ENCODE results near the gene MMP14.
"Not testable (repeated sequence)": the region's sequence is repeated elsewhere in the genome, so short reads cannot be mapped to it uniquely, and the experiment has no call there.

MMP14 gene

DNA sequence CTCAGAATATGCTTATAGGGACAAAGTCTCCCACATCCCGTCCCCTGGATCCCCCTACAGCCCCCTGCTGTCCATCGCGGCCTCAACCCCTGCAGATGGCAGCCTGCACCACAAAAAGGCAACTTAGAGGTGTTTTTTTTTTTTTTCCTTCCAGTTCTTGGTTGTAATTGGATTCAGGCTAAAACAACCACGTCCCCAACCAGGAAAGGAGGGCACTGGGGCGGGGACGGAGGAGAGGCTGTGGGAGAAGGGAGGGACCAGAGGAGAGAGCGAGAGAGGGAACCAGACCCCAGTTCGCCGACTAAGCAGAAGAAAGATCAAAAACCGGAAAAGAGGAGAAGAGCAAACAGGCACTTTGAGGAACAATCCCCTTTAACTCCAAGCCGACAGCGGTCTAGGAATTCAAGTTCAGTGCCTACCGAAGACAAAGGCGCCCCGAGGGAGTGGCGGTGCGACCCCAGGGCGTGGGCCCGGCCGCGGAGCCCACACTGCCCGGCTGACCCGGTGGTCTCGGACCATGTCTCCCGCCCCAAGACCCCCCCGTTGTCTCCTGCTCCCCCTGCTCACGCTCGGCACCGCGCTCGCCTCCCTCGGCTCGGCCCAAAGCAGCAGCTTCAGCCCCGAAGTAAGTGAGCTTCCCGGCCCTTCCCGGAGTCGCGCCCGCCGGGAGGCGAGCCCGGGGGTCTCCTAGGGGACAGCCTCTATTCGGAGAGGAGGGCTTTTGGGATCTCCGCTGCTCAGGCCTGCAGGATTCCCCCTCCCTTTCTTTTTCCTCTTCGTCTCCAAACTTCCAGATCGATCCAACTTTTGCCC is at the start of gene MMP14:
TSS of gene MMP14 (plus strand) at position 285 of the 813 bp plus-strand sequence. CDS start at position 518, 233 bp downstream.
- DNase-seq: no peak

- no peak for DNase-seq
Measured at GRCh38 chr14:22786685-22787084, 49.7 kb upstream of the MMP14 start.

DNA sequence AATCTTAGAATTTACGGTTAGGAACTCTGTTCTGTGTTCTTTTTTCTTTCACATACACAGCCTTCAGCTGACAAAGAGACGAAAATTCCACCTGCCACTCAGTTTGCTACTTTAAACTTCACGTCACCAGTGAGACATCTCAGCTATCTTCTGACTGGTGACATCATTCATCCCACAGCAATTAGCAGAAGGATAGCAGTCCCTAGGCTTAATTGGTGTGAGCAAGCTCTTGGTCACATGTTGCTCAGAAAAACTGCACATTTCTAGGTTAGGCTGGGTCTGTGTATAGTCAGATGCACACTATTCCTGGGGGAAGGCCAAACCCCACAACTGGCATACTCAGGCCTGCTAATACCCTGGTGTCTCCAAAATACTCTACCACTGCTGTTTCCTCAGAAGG is 45.1 kb upstream of the MMP14 start:
- no peak for DNase-seq

DNA sequence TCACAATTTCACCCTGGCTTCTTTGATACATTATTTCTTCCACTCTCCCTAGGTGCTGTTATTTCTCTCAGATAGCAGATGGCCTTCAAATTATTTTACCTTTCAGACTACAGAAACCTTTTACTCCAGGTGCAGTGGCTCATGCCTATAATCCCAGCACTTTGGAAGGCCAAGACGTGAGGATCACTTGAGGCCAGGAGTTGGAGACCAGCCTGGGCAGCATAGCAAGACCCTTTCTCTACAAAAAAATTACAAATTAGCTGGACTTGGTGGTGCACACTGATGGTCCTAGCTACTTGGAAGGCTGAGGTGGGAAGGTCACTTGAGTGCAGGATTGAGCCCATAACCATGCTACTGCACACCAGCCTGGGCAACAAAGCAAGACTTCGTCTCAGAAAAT is 44.2 kb upstream of the MMP14 start:
- no peak for DNase-seq

GRCh38 chr14:22793550-22793949 is 42.8 kb upstream of the MMP14 start:
- DNase-seq: not testable (repeated sequence)

DNA sequence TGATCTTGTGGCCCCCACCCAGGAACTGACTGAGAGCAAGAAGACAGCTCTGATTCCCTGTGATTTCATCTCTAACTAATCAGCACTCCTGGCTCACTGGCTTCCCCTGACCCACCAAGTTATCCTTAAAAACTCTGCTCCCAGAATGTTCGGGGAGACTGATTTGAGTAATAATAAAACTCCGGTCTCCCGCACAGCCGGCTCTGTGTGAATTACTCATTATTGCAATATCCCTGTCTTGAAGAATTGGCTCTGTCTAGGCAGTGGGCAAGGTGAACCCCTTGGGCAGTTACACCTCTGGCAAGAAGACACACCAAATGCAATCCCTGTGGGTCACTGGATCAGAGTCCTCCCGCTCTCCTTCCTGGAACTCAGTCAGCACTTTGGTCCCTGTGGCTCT is 42.4 kb upstream of the MMP14 start:
- DNase-seq: no peak

GRCh38 chr14:22794551-22794951 is 41.8 kb upstream of the MMP14 start:
- no peak for DNase-seq

DNA sequence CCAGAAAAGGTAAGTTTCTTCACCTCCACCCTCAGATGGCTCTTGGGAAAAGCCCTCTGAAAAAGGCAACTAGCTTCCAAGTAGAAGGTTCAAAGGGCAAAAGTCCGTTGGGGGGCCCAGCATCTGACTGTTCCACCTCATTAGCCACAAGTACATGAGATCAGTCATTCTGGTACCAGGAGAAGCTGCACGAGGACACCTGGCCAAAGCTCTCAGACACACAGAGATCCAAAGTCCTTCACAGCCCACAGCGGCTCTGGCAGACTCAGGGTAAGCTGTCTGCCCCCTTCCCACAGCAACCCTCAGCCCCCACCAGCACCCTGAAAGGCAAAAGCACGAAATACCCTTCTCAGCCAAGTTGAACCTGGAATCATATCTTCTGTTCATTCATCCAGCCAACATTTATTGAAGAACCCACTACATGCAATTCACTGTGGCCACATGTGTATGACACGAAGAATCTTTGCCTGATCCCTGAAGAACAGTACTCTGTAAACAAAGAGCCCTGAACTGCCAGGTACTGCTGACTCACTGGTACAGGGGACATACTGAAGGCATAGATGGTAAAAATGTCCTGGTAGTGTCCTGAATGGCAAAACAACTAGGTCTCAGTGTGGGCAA is 40.2 kb upstream of the MMP14 start:
- DNase-seq: no peak

DNA sequence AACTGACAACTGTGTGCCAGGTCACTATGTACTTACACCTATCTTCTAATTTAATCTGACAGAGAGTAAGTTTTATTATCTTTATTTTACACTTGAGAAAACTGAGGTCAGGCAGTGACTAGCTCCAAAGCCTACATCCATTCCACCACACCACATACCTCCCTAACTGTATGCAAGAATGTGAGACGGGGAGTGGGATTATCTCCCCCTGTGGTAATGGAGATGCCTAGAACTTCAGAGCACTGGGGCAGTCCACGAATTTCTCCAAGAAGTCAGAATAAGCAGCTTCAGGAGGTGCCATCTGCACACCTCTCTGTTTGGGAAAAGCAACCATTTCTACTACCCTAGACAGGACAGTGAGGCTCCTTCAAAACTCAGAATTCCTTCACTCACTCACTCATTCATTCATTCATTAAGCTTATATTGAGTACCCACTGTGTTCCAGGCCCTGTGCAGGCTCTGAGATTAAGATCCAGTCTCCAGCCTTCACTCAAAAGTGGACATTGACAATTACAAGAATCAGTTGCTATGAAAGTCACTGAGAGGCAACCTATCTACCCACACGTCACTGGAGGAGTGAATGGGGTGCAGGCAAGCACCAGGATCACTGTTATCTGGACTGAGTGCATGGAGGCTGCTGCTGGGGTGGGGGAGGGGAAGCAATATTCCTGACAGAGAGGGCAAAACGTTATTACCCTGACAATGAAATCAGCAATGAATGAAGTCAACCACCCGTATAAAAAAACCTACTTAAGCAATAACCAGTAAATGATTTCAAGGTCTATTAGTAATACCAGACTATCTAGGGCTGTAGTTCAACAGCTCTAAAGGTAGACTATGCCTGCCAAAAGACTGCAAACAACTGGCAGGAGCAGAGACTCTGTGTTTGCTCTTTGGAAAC is 39.1 kb upstream of the MMP14 start:
- DNase-seq: no peak

- no peak for DNase-seq
Measured at GRCh38 chr14:22798528-22798927, 37.9 kb upstream of the MMP14 start.

DNA sequence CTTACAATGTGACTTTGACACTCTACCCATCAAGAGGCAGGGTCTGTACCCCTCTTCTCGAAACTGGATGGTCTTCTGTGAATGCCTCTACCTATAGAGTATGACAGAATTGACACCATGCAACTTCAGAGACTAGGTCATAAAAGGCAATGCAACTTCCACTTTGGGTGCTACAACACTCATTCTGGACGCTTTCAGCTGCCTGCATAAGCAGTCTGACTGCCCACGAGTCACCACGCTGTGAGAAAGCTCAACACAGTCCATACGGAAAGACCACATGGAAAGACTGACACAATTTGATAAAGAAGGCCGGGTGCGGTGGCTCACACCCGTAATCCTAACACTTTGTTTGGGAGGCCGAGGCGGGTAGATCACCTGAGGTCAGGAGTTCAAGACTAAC is 36.0 kb upstream of the MMP14 start:
- DNase-seq: no peak

DNA sequence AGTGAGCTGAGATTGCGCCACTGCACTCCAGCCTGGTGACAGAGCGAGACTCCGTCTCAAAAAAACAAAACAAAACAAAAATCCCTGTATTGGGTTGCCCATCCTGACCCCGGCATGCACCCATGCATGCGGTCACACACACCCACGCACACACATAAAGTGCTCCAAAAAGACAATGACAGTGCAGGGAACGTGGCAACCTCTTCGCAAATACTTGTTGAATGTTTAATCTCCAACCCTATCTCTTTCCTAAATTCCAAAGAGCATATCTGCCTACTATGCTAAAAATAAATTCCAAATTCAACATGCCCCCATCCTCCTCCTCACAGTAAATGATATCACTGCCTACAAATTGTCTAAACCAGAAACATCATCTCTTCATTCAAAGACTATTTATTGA is 34.7 kb upstream of the MMP14 start:
- no peak for DNase-seq

- no peak for DNase-seq
Measured at GRCh38 chr14:22802860-22803686, 33.3 kb upstream of the MMP14 start.

- no peak for DNase-seq
Measured at GRCh38 chr14:22803687-22803974, 32.8 kb upstream of the MMP14 start.

- DNase-seq: not testable (repeated sequence)
Measured at GRCh38 chr14:22805235-22805634, 31.1 kb upstream of the MMP14 start.

DNA sequence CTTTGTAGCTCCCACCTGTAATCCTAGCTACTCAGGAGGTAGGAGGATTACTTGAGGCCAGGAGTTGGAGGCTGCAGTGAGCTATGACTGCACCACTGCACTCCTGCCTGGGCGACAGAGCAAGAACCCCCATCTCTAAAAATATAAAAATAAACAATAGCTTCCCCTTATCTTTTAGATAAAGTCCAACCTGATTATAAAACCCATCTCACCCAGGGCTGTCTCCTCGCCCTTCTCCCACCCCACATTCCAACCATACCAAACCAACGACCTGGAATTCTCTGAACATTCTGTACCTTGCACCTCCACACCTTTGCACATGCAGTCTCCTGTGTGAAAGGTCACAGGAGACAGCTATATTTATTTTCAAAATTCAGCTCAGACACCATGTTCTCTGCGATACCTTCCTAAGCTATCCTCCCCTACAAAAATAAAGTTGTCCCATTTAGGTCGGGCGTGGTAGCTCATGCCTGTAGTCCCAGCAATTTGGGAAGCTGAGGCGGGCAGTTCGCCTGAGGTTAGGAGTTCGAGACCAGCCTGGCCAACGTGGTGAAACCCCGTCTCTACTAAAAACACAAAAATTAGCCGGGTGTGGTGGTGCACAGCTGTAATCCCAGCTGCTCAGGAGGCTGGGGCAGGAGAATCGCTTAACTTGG is 28.8 kb upstream of the MMP14 start:
- no peak for DNase-seq

- DNase-seq: no peak
Measured at GRCh38 chr14:22808388-22809209, 27.8 kb upstream of the MMP14 start.

GRCh38 chr14:22811722-22812121 is 24.7 kb upstream of the MMP14 start:
- DNase-seq: no peak

GRCh38 chr14:22812744-22813143 is 23.6 kb upstream of the MMP14 start:
- no peak for DNase-seq

- no peak for DNase-seq
Measured at GRCh38 chr14:22813145-22813544, 23.2 kb upstream of the MMP14 start.

DNA sequence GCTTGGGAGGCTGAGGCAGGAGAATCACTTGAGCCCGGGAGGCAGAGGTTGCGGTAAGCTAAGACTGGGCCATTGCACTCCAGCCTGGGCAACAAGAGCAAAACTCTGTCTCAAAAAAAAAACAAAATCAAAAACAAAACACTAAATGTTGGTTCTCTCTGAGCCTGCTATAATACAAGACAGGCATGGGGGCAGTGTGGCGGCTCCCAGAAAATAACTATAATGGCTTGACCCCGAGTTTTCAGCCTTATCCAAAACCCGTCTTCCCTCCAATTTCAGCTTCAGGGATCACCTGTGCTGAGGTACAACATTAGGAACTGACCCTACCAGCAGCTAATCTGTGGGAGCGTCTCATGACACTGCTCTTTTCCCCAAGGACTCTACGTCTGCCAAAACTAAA is 22.0 kb upstream of the MMP14 start:
- no peak for DNase-seq
